Neural cell (in vitro differentiated cells): ENCODE data around the gene RFTN1. TPM values are rescaled to one million over a fixed set of nuclear protein-coding genes. Genes with fewer than 3 reads are reported as not detected.

Experiments used
- H2AFZ ChIP-seq: fragments of 200-600, 300-800 bp; sonication (generic), shearing (Covaris generic); 2 replicates; pipeline ENCODE4 v1.6.0; 2014; ENCODE audit warnings: low read depth, mild to moderate bottlenecking, antibody characterized with exemption, low read length, moderate library complexity
- H3F3A ChIP-seq: fragments of 200-600 bp; shearing (Covaris generic); 2 replicates; pipeline ENCODE4 v1.6.1; 2016; ENCODE audit warnings: mild to moderate bottlenecking, moderate library complexity, mixed read lengths, antibody characterized with exemption, low read length; ENCODE audit not compliant: insufficient read depth, poor library complexity, severe bottlenecking
- H3K27ac ChIP-seq: fragments of 200-600, 300-800 bp; sonication (generic), shearing (Covaris generic); 2 replicates; pipeline ENCODE4 v1.5.1; 2014; ENCODE audit warnings: mild to moderate bottlenecking, low read length, moderate library complexity
- H3K27me3 ChIP-seq: fragments of 300-800, 200-600 bp; sonication (generic), shearing (Covaris generic); 2 replicates; pipeline ENCODE4 v1.6.0; 2014; ENCODE audit warnings: mild to moderate bottlenecking, low read depth, low read length, moderate library complexity; ENCODE audit not compliant: insufficient read depth
- H3K36me3 ChIP-seq: fragments of 300-800, 200-600 bp; sonication (generic), shearing (Covaris generic); 2 replicates; pipeline ENCODE4 v1.5.1; 2014; ENCODE audit warnings: mild to moderate bottlenecking, antibody characterized with exemption, low read length, moderate library complexity; ENCODE audit not compliant: insufficient read depth
- H3K4me2 ChIP-seq: fragments of 300-800, 200-600 bp; sonication (generic), shearing (Covaris generic); 2 replicates; pipeline ENCODE4 v1.6.0; 2014; ENCODE audit warnings: mild to moderate bottlenecking, low read length
- H3K4me3 ChIP-seq: fragments of 300-800, 200-600 bp; sonication (generic), shearing (Covaris generic); 2 replicates; pipeline ENCODE4 v1.5.1; 2014; ENCODE audit warnings: mild to moderate bottlenecking, low read length, moderate library complexity
- H3K79me2 ChIP-seq: fragments of 200-600 bp; shearing (Covaris generic); replicated peaks from 2 replicates; pipeline ENCODE4 v1.6.0; 2014; ENCODE audit warnings: mild to moderate bottlenecking, low read length, moderate library complexity; ENCODE audit not compliant: insufficient read depth
- H3K9ac ChIP-seq: fragments of 300-800, 200-600 bp; sonication (generic), shearing (Covaris generic); 2 replicates; pipeline ENCODE4 v1.6.1; 2016; ENCODE audit warnings: mild to moderate bottlenecking, low read length, mixed read lengths
- H3K9me2 ChIP-seq: fragments of 200-600 bp; shearing (Covaris generic); 2 replicates; pipeline ENCODE4 v1.6.1; 2016; ENCODE audit warnings: mild to moderate bottlenecking, low read length, mixed read lengths; ENCODE audit not compliant: insufficient read depth
- H3K9me3 ChIP-seq: fragments of 200-600, 300-800 bp; sonication (generic), shearing (Covaris generic); 2 replicates; pipeline ENCODE4 v1.6.1; 2016; ENCODE audit warnings: mild to moderate bottlenecking, mixed run types, low read length, moderate library complexity, mixed read lengths
- H4K20me1 ChIP-seq: fragments of 200-600 bp; shearing (Covaris generic); 2 replicates; pipeline ENCODE4 v1.6.1; 2016; ENCODE audit warnings: mild to moderate bottlenecking, mixed run types; ENCODE audit not compliant: insufficient read depth
- CTCF ChIP-seq: fragments of 450-650 bp; IDR thresholded peaks from 2 replicates; pipeline ENCODE4 v1.5.1; 2014; ENCODE audit warnings: antibody characterized with exemption, mild to moderate bottlenecking, moderate library complexity; ENCODE audit not compliant: poor library complexity, severe bottlenecking
- EP300 ChIP-seq: fragments of 450-650 bp; conservative IDR thresholded peaks from 2 replicates; pipeline ENCODE4 v1.6.1; 2014; ENCODE audit warnings: antibody characterized with exemption, mild to moderate bottlenecking, moderate library complexity; ENCODE audit not compliant: poor library complexity, severe bottlenecking
- EZH2 ChIP-seq: fragments of 200-600, 300-800 bp; shearing (Covaris generic), sonication (generic); IDR thresholded peaks from 2 replicates; pipeline ENCODE4 v1.6.1; 2014; ENCODE audit warnings: antibody characterized with exemption, low read length, borderline replicate concordance, mild to moderate bottlenecking; ENCODE audit not compliant: insufficient read depth, poor library complexity, severe bottlenecking
- MXI1 ChIP-seq: fragments of 450-650 bp; conservative IDR thresholded peaks from 2 replicates; pipeline ENCODE4 v1.6.1; 2014; ENCODE audit warnings: antibody characterized with exemption, mild to moderate bottlenecking; ENCODE audit not compliant: poor library complexity, severe bottlenecking
- POLR2AphosphoS5 ChIP-seq: IDR thresholded peaks from 2 replicates; pipeline ENCODE4 v1.6.1; 2012
- RAD21 ChIP-seq: fragments of 450-650 bp; conservative IDR thresholded peaks from 2 replicates; pipeline ENCODE4 v1.6.1; 2014; ENCODE audit warnings: antibody characterized with exemption, mild to moderate bottlenecking, moderate library complexity
- REST ChIP-seq: IDR thresholded peaks from 2 replicates; pipeline ENCODE4 v1.6.1; 2012; ENCODE audit warnings: borderline replicate concordance
- SMC3 ChIP-seq: fragments of 450-650 bp; conservative IDR thresholded peaks from 2 replicates; pipeline ENCODE4 v1.6.1; 2014; ENCODE audit warnings: antibody characterized with exemption, mild to moderate bottlenecking, moderate library complexity; ENCODE audit not compliant: poor library complexity
- TAF1 ChIP-seq: IDR thresholded peaks from 2 replicates; pipeline ENCODE4 v1.6.1; 2012; ENCODE audit warnings: low read depth
- polyA plus RNA-seq: library from polyadenylated mRNA; depleted of rRNA; stranded (reverse); fragments of >200 nt; gene quantifications from 2 replicates; pipeline ENCODE4 v1.2.3, GENCODE V29; 2014

The RFTN1 gene
- polyA plus RNA-seq, 1 donor from 2014 or later: 36.8 TPM

- Histone ChIP-seq H3K9ac (no peak overlapping the region), H3K9me3 (no peaks in the 10 kb centered on the region), H3K79me2 (no peaks in the 10 kb centered on the region), H3K27ac (no peak overlapping the region), H2AFZ (no peak overlapping the region), H4K20me1 (no peaks in the 10 kb centered on the region), H3K4me2 (no peak overlapping the region), H3F3A (no peaks in the 10 kb centered on the region), H3K9me2 (no peaks in the 10 kb centered on the region), H3K27me3 (no peaks in the 10 kb centered on the region), H3K36me3 (no peaks in the 10 kb centered on the region), H3K4me3 (no peak overlapping the region)
- TF ChIP-seq TAF1 (no peak), EP300 (no peak), RAD21 (no peak), CTCF (no peak), POLR2AphosphoS5 (no peak), MXI1 (no peak), REST (no peak), SMC3 (no peak), EZH2 (no peak)
Observed at GRCh38 chr3:16286161-16286560, 227.3 kb downstream of the RFTN1 start.

GRCh38 chr3:16284633-16285032 is 228.9 kb downstream of the RFTN1 start:
- TF ChIP-seq EZH2 (no peak), POLR2AphosphoS5 (no peak), REST (no peak), EP300 (no peak), RAD21 (no peak), CTCF (no peak), MXI1 (no peak), TAF1 (no peak), SMC3 (no peak)
- H3K9me3 ChIP-seq: no peaks in the 10 kb centered on the region
- no peaks in the 10 kb centered on the region for H3K9me2 ChIP-seq
- no peak overlapping the region for H3K27ac ChIP-seq
- H3F3A ChIP-seq: no peaks in the 10 kb centered on the region
- no peak overlapping the region for H3K4me2 ChIP-seq
- no peaks in the 10 kb centered on the region for H4K20me1 ChIP-seq
- H3K79me2 ChIP-seq: no peaks in the 10 kb centered on the region
- H3K36me3 ChIP-seq: no peaks in the 10 kb centered on the region
- no peak overlapping the region for H3K9ac ChIP-seq
- no peaks in the 10 kb centered on the region for H3K27me3 ChIP-seq
- no peak overlapping the region for H3K4me3 ChIP-seq
- H2AFZ ChIP-seq: no peak overlapping the region
